ENCODE measurements around the gene MRPL49.

Gene MRPL49

GRCh38 chr11:65157336-65157735 lies 35.2 kb downstream of the MRPL49 start:
- DNase-seq (ENCODE audit: low read depth, low spot score): no peak
- no peak overlapping the region for H3K4me3 ChIP-seq (ENCODE audit: low read depth, low read length)
- in situ Hi-C loops (cut with HindIII; ENCODE audit: low sequenced_read_pairs): no loop called here
- TF ChIP-seq CTCF (IDR thresholded peaks at IDR 0.05; ENCODE audit: low read depth, low read length): no peak

GRCh38 chr11:65159012-65159411 lies 36.9 kb downstream of the MRPL49 start:
- no peak for TF ChIP-seq CTCF (IDR thresholded peaks at IDR 0.05; ENCODE audit: low read depth, low read length)
- no peak overlapping the region for H3K4me3 ChIP-seq (ENCODE audit: low read depth, low read length)
- in situ Hi-C loops (cut with HindIII; ENCODE audit: low sequenced_read_pairs): no loop called here
- DNase-seq (ENCODE audit: low read depth, low spot score): no peak

- no peak for TF ChIP-seq CTCF (IDR thresholded peaks at IDR 0.05; ENCODE audit: low read depth, low read length)
- H3K4me3 ChIP-seq (ENCODE audit: low read depth, low read length): no peak overlapping the region
- in situ Hi-C loops (cut with HindIII; ENCODE audit: low sequenced_read_pairs): no loop called here
- no peak for DNase-seq (ENCODE audit: low read depth, low spot score)
These were observed 38.5 kb downstream of the MRPL49 start for GRCh38 chr11:65160643-65161042.

- TF ChIP-seq CTCF (IDR thresholded peaks at IDR 0.05; ENCODE audit: low read depth, low read length): no peak
These were observed 41.6 kb downstream of the MRPL49 start for GRCh38 chr11:65163684-65164083.

GRCh38 chr11:65165410-65166317 lies 43.5 kb downstream of the MRPL49 start:
- TF ChIP-seq CTCF (IDR thresholded peaks at IDR 0.05; ENCODE audit: low read depth, low read length): no peak
- no peak for DNase-seq (ENCODE audit: low read depth, low spot score)
- in situ Hi-C loops (cut with HindIII; ENCODE audit: low sequenced_read_pairs): no loop called here
- H3K4me3 ChIP-seq (ENCODE audit: low read depth, low read length): no peak overlapping the region

More at GRCh38 chr11:65163684-65164083, 41.6 kb downstream of the MRPL49 start:
- no peak for DNase-seq (ENCODE audit: low read depth, low spot score)
- in situ Hi-C loops (cut with HindIII; ENCODE audit: low sequenced_read_pairs): no loop called here
- no peak overlapping the region for H3K4me3 ChIP-seq (ENCODE audit: low read depth, low read length)

GRCh38 chr11:65166893-65167292 lies 44.8 kb downstream of the MRPL49 start:
- no peak for TF ChIP-seq CTCF (IDR thresholded peaks at IDR 0.05; ENCODE audit: low read depth, low read length)
- H3K4me3 ChIP-seq (ENCODE audit: low read depth, low read length): no peak overlapping the region
- no peak for DNase-seq (ENCODE audit: low read depth, low spot score)
- in situ Hi-C loops (cut with HindIII; ENCODE audit: low sequenced_read_pairs): no loop called here
